Measurements from ENCODE around the gene MPST. TPM values are rescaled to one million over a fixed set of nuclear protein-coding genes. Genes with fewer than 3 reads are reported as not detected.
A peak's percentile ranks its signal among the peaks of the same experiment; 100 is the strongest.

The MPST gene
- total and polyA plus RNA-seq, 5 donors from 2014 or later, result 10.3 to 32.6 (median 22.0) TPM

GRCh38 chr22:37064553-37064952 lies 45.0 kb downstream of the MPST start:
- Histone ChIP-seq H3K9me3 (ENCODE audit: control insufficient read depth in 2 of 2, low read length in 2 of 2) (no peaks in the 10 kb centered on the region), H3K36me3 (ENCODE audit: control insufficient read depth, insufficient read depth, low read length) (no peaks in the 10 kb centered on the region), H3K4me3 (ENCODE audit: low read depth, low read length) (no peak overlapping the region), H3K4me1 (ENCODE audit: control insufficient read depth, insufficient read depth, low read length, poor library complexity, severe bottlenecking) (peaks cover 15% of the 10 kb centered on the region), H3K27ac (ENCODE audit: insufficient read depth, low read length, poor library complexity, severe bottlenecking) (no peak overlapping the region), H3K27me3 (ENCODE audit: control insufficient read depth, insufficient read depth, low read length) (no peaks in the 10 kb centered on the region)
- H3K27ac Mint-ChIP-seq, result no peak overlapping the region
- H3K36me3 Mint-ChIP-seq, result no peaks in the 10 kb centered on the region
- no peak overlapping the region for H3K4me3 Mint-ChIP-seq
- no peak for ATAC-seq (ENCODE audit: low read depth in 2 of 2)
- no peak for DNase-seq
- H3K9me3 Mint-ChIP-seq, result no peaks in the 10 kb centered on the region
- H3K4me1 Mint-ChIP-seq, result peaks cover 0 to 22% (median 4%) of the 10 kb centered on the region in 4 donors
- H3K27me3 Mint-ChIP-seq, result peaks cover 6% of the 10 kb centered on the region

GRCh38 chr22:37065180-37065579 lies 45.6 kb downstream of the MPST start:
- no peak overlapping the region for H3K4me3 Mint-ChIP-seq
- DNase-seq, result no peak
- H3K4me3 ChIP-seq (ENCODE audit: low read depth, low read length), result no peak overlapping the region
- no peaks in the 10 kb centered on the region for H3K27me3 ChIP-seq (ENCODE audit: control insufficient read depth, insufficient read depth, low read length)
- peaks cover 0 to 17% (median 2%) of the 10 kb centered on the region in 4 donors for H3K4me1 Mint-ChIP-seq
- no peaks in the 10 kb centered on the region for H3K36me3 Mint-ChIP-seq
- H3K27ac ChIP-seq (ENCODE audit: insufficient read depth, low read length, poor library complexity, severe bottlenecking), result no peak overlapping the region
- H3K9me3 Mint-ChIP-seq, result no peaks in the 10 kb centered on the region
- H3K4me1 ChIP-seq (ENCODE audit: control insufficient read depth, insufficient read depth, low read length, poor library complexity, severe bottlenecking), result peaks cover 9% of the 10 kb centered on the region
- no peak overlapping the region for H3K27ac Mint-ChIP-seq
- peaks cover 12% of the 10 kb centered on the region for H3K27me3 Mint-ChIP-seq
- no peaks in the 10 kb centered on the region for H3K9me3 ChIP-seq (ENCODE audit: control insufficient read depth in 2 of 2, low read length in 2 of 2)
- no peak for ATAC-seq (ENCODE audit: low read depth in 2 of 2)
- no peaks in the 10 kb centered on the region for H3K36me3 ChIP-seq (ENCODE audit: control insufficient read depth, insufficient read depth, low read length)

- Histone ChIP-seq H3K4me1 (ENCODE audit: control insufficient read depth, insufficient read depth, low read length, poor library complexity, severe bottlenecking) (peaks cover 1% of the 10 kb centered on the region), H3K36me3 (ENCODE audit: control insufficient read depth, insufficient read depth, low read length) (no peaks in the 10 kb centered on the region), H3K9me3 (ENCODE audit: control insufficient read depth in 2 of 2, low read length in 2 of 2) (no peaks in the 10 kb centered on the region), H3K4me3 (ENCODE audit: low read depth, low read length) (no peak overlapping the region), H3K27ac (ENCODE audit: insufficient read depth, low read length, poor library complexity, severe bottlenecking) (no peak overlapping the region), H3K27me3 (ENCODE audit: control insufficient read depth, insufficient read depth, low read length) (no peaks in the 10 kb centered on the region)
- Mint-ChIP-seq H3K27ac (no peak overlapping the region), H3K4me1 (peaks cover 0 to 11% (median 0%) of the 10 kb centered on the region in 4 donors), H3K4me3 (no peak overlapping the region), H3K9me3 (no peaks in the 10 kb centered on the region), H3K27me3 (peaks cover 13% of the 10 kb centered on the region), H3K36me3 (no peaks in the 10 kb centered on the region)
- no peak for ATAC-seq (ENCODE audit: low read depth in 2 of 2)
- no peak for DNase-seq
These were observed 46.4 kb downstream of the MPST start for GRCh38 chr22:37065961-37066360.

GRCh38 chr22:37067428-37067827 lies 47.9 kb downstream of the MPST start:
- ATAC-seq (ENCODE audit: low read depth in 2 of 2), result no peak

GRCh38 chr22:37068859-37069258 lies 49.3 kb downstream of the MPST start:
- H3K27me3 Mint-ChIP-seq, result peaks cover 13% of the 10 kb centered on the region
- no peak for DNase-seq
- H3K36me3 ChIP-seq (ENCODE audit: control insufficient read depth, insufficient read depth, low read length), result no peaks in the 10 kb centered on the region
- no peaks in the 10 kb centered on the region for H3K9me3 Mint-ChIP-seq
- ATAC-seq (ENCODE audit: low read depth in 2 of 2), result no peak
- H3K4me3 ChIP-seq (ENCODE audit: low read depth, low read length), result no peak overlapping the region
- H3K27ac ChIP-seq (ENCODE audit: insufficient read depth, low read length, poor library complexity, severe bottlenecking), result no peak overlapping the region
- no peaks in the 10 kb centered on the region for H3K27me3 ChIP-seq (ENCODE audit: control insufficient read depth, insufficient read depth, low read length)
- H3K36me3 Mint-ChIP-seq, result no peaks in the 10 kb centered on the region
- peaks cover 0 to 3% (median 0%) of the 10 kb centered on the region in 4 donors for H3K4me1 Mint-ChIP-seq
- H3K9me3 ChIP-seq (ENCODE audit: control insufficient read depth in 2 of 2, low read length in 2 of 2), result no peaks in the 10 kb centered on the region
- H3K4me1 ChIP-seq (ENCODE audit: control insufficient read depth, insufficient read depth, low read length, poor library complexity, severe bottlenecking), result no peaks in the 10 kb centered on the region
- H3K4me3 Mint-ChIP-seq, result no peak overlapping the region
- no peak overlapping the region for H3K27ac Mint-ChIP-seq

More at GRCh38 chr22:37067428-37067827, 47.9 kb downstream of the MPST start:
- Mint-ChIP-seq H3K4me3 (no peak overlapping the region), H3K4me1 (peaks cover 0 to 8% (median 0%) of the 10 kb centered on the region in 4 donors), H3K9me3 (no peaks in the 10 kb centered on the region), H3K36me3 (no peaks in the 10 kb centered on the region), H3K27ac (no peak overlapping the region), H3K27me3 (peaks cover 13% of the 10 kb centered on the region)
- no peaks in the 10 kb centered on the region for H3K9me3 ChIP-seq (ENCODE audit: control insufficient read depth in 2 of 2, low read length in 2 of 2)
- H3K27me3 ChIP-seq (ENCODE audit: control insufficient read depth, insufficient read depth, low read length), result no peaks in the 10 kb centered on the region
- no peak for DNase-seq
- H3K27ac ChIP-seq (ENCODE audit: insufficient read depth, low read length, poor library complexity, severe bottlenecking), result no peak overlapping the region
- H3K36me3 ChIP-seq (ENCODE audit: control insufficient read depth, insufficient read depth, low read length), result no peaks in the 10 kb centered on the region
- no peak overlapping the region for H3K4me3 ChIP-seq (ENCODE audit: low read depth, low read length)
- no peaks in the 10 kb centered on the region for H3K4me1 ChIP-seq (ENCODE audit: control insufficient read depth, insufficient read depth, low read length, poor library complexity, severe bottlenecking)

GRCh38 chr22:37069319-37069718 lies 49.8 kb downstream of the MPST start:
- no peak for DNase-seq
- H3K27ac Mint-ChIP-seq, result peak overlapping the region in 1 of 3 donors; percentile 63
- H3K27ac ChIP-seq (ENCODE audit: insufficient read depth, low read length, poor library complexity, severe bottlenecking), result no peak overlapping the region

GRCh38 chr22:37069719-37070118 lies 50.2 kb downstream of the MPST start:
- Histone ChIP-seq H3K27ac (ENCODE audit: insufficient read depth, low read length, poor library complexity, severe bottlenecking) (no peak overlapping the region), H3K4me3 (ENCODE audit: low read depth, low read length) (no peak overlapping the region), H3K36me3 (ENCODE audit: control insufficient read depth, insufficient read depth, low read length) (no peaks in the 10 kb centered on the region), H3K9me3 (ENCODE audit: control insufficient read depth in 2 of 2, low read length in 2 of 2) (no peaks in the 10 kb centered on the region), H3K4me1 (ENCODE audit: control insufficient read depth, insufficient read depth, low read length, poor library complexity, severe bottlenecking) (no peaks in the 10 kb centered on the region), H3K27me3 (ENCODE audit: control insufficient read depth, insufficient read depth, low read length) (no peaks in the 10 kb centered on the region)
- no peak for ATAC-seq (ENCODE audit: low read depth in 2 of 2)
- H3K9me3 Mint-ChIP-seq, result no peaks in the 10 kb centered on the region
- H3K27me3 Mint-ChIP-seq, result peaks cover 17% of the 10 kb centered on the region
- no peak overlapping the region for H3K27ac Mint-ChIP-seq
- no peaks in the 10 kb centered on the region for H3K36me3 Mint-ChIP-seq
- peaks cover 0 to 3% (median 0%) of the 10 kb centered on the region in 4 donors for H3K4me1 Mint-ChIP-seq
- H3K4me3 Mint-ChIP-seq, result no peak overlapping the region
- no peak for DNase-seq

More at GRCh38 chr22:37069319-37069718, 49.8 kb downstream of the MPST start:
- Histone ChIP-seq H3K4me3 (ENCODE audit: low read depth, low read length) (no peak overlapping the region), H3K9me3 (ENCODE audit: control insufficient read depth in 2 of 2, low read length in 2 of 2) (no peaks in the 10 kb centered on the region), H3K27me3 (ENCODE audit: control insufficient read depth, insufficient read depth, low read length) (no peaks in the 10 kb centered on the region), H3K36me3 (ENCODE audit: control insufficient read depth, insufficient read depth, low read length) (no peaks in the 10 kb centered on the region), H3K4me1 (ENCODE audit: control insufficient read depth, insufficient read depth, low read length, poor library complexity, severe bottlenecking) (no peaks in the 10 kb centered on the region)
- ATAC-seq (ENCODE audit: low read depth in 2 of 2), result no peak
- Mint-ChIP-seq H3K4me1 (peaks cover 0 to 3% (median 0%) of the 10 kb centered on the region in 4 donors), H3K36me3 (no peaks in the 10 kb centered on the region), H3K27me3 (peaks cover 16% of the 10 kb centered on the region), H3K9me3 (no peaks in the 10 kb centered on the region), H3K4me3 (no peak overlapping the region)

- H3K4me3 Mint-ChIP-seq, result no peak overlapping the region
- Histone ChIP-seq H3K27me3 (ENCODE audit: control insufficient read depth, insufficient read depth, low read length) (no peaks in the 10 kb centered on the region), H3K4me3 (ENCODE audit: low read depth, low read length) (no peak overlapping the region), H3K4me1 (ENCODE audit: control insufficient read depth, insufficient read depth, low read length, poor library complexity, severe bottlenecking) (no peaks in the 10 kb centered on the region), H3K36me3 (ENCODE audit: control insufficient read depth, insufficient read depth, low read length) (no peaks in the 10 kb centered on the region), H3K27ac (ENCODE audit: insufficient read depth, low read length, poor library complexity, severe bottlenecking) (no peak overlapping the region), H3K9me3 (ENCODE audit: control insufficient read depth in 2 of 2, low read length in 2 of 2) (no peaks in the 10 kb centered on the region)
- no peak overlapping the region for H3K27ac Mint-ChIP-seq
- no peaks in the 10 kb centered on the region for H3K36me3 Mint-ChIP-seq
- DNase-seq (no peak), ATAC-seq (ENCODE audit: low read depth in 2 of 2) (no peak)
- peaks cover 0 to 1% (median 0%) of the 10 kb centered on the region in 7 donors for H3K9me3 Mint-ChIP-seq
- peaks cover 17% of the 10 kb centered on the region for H3K27me3 Mint-ChIP-seq
- H3K4me1 Mint-ChIP-seq, result peaks cover 0 to 3% (median 0%) of the 10 kb centered on the region in 4 donors
These were observed 50.8 kb downstream of the MPST start for GRCh38 chr22:37070334-37070733.

All from CD4-positive, CD25-positive, alpha-beta regulatory T cell (primary cell).